ENCODE results near the gene TBCK. TPM values are rescaled to one million over a fixed set of nuclear protein-coding genes. Genes with fewer than 3 reads are reported as not detected.

Gene TBCK
- polyA plus RNA-seq, 1 donor (not counting 4 experiments of a cell fraction or from before 2014, with no cell fraction given): 19.3 TPM

- H3K9me3 ChIP-seq (ENCODE audit: control insufficient read depth, low read depth, low read length): peaks cover 2% of the 10 kb centered on the region
- no peaks in the 10 kb centered on the region for H3K9me1 ChIP-seq (ENCODE audit: control insufficient read depth, extremely low read depth, insufficient read depth, low read length)
- H3K79me2 ChIP-seq (ENCODE audit: control insufficient read depth, insufficient read depth, low read length): no peaks in the 10 kb centered on the region
- H3K9ac ChIP-seq (ENCODE audit: control insufficient read depth, extremely low read depth, insufficient read depth, low read length): no peak overlapping the region
- H3K27ac ChIP-seq (ENCODE audit: control insufficient read depth, insufficient read depth, low read length): no peak overlapping the region
- dilution Hi-C loops (cut with MboI; ENCODE audit: extremely low pct_ligation_motif_present, low sequenced_read_pairs): no loop called here
- TF ChIP-seq CTCF (optimal IDR thresholded peaks at IDR 0.05 in 1 of 3, IDR thresholded peaks at IDR 0.05 in 1 of 3, conservative IDR thresholded peaks at IDR 0.05 in 1 of 3; ENCODE audit: extremely low read depth in 1 of 3, insufficient read depth in 2 of 3, low read length in 3 of 3) (no peak), EZH2 (IDR thresholded peaks at IDR 0.05; ENCODE audit: low read length) (no peak)
- H3K4me3 ChIP-seq (ENCODE audit: control insufficient read depth in 2 of 3, extremely low read depth in 1 of 3, insufficient read depth in 2 of 3, low read depth in 1 of 3, low read length in 3 of 3): no peak overlapping the region
- H3K27me3 ChIP-seq (ENCODE audit: control insufficient read depth, extremely low read depth, insufficient read depth, low read length): no peaks in the 10 kb centered on the region
- DNase-seq (ENCODE audit: low read depth, low spot score) (no peak), FAIRE-seq (no peak)
- H3K4me2 ChIP-seq (ENCODE audit: control insufficient read depth, extremely low read depth, insufficient read depth, low read depth, low read length): no peak overlapping the region
- no peaks in the 10 kb centered on the region for H3K36me3 ChIP-seq (ENCODE audit: control insufficient read depth in 2 of 2, extremely low read depth in 1 of 2, insufficient read depth in 2 of 2, low read length in 2 of 2)
- H3K4me1 ChIP-seq (ENCODE audit: control insufficient read depth, extremely low read depth, insufficient read depth, low read length): no peaks in the 10 kb centered on the region
- H4K20me1 ChIP-seq (ENCODE audit: control insufficient read depth, extremely low read depth, insufficient read depth, low read length): no peaks in the 10 kb centered on the region
- H2AFZ ChIP-seq (ENCODE audit: control insufficient read depth, low read length): no peak overlapping the region
Measured at GRCh38 chr4:106105697-106106096, 210.3 kb downstream of the TBCK start.

- no peaks in the 10 kb centered on the region for H3K27me3 ChIP-seq (ENCODE audit: control insufficient read depth, extremely low read depth, insufficient read depth, low read length)
- no peak overlapping the region for H2AFZ ChIP-seq (ENCODE audit: control insufficient read depth, low read length)
- no peak overlapping the region for H3K4me3 ChIP-seq (ENCODE audit: control insufficient read depth in 2 of 3, extremely low read depth in 1 of 3, insufficient read depth in 2 of 3, low read depth in 1 of 3, low read length in 3 of 3)
- no peaks in the 10 kb centered on the region for H4K20me1 ChIP-seq (ENCODE audit: control insufficient read depth, extremely low read depth, insufficient read depth, low read length)
- H3K79me2 ChIP-seq (ENCODE audit: control insufficient read depth, insufficient read depth, low read length): no peaks in the 10 kb centered on the region
- H3K9me3 ChIP-seq (ENCODE audit: control insufficient read depth, low read depth, low read length): no peaks in the 10 kb centered on the region
- no peak for TF ChIP-seq CTCF (optimal IDR thresholded peaks at IDR 0.05 in 1 of 3, IDR thresholded peaks at IDR 0.05 in 1 of 3, conservative IDR thresholded peaks at IDR 0.05 in 1 of 3; ENCODE audit: extremely low read depth in 1 of 3, insufficient read depth in 2 of 3, low read length in 3 of 3)
- no peak for TF ChIP-seq EZH2 (IDR thresholded peaks at IDR 0.05; ENCODE audit: low read length)
- no peak overlapping the region for H3K27ac ChIP-seq (ENCODE audit: control insufficient read depth, insufficient read depth, low read length)
- H3K4me1 ChIP-seq (ENCODE audit: control insufficient read depth, extremely low read depth, insufficient read depth, low read length): no peaks in the 10 kb centered on the region
- no peak overlapping the region for H3K4me2 ChIP-seq (ENCODE audit: control insufficient read depth, extremely low read depth, insufficient read depth, low read depth, low read length)
- dilution Hi-C loops (cut with MboI; ENCODE audit: extremely low pct_ligation_motif_present, low sequenced_read_pairs): no loop called here
- no peaks in the 10 kb centered on the region for H3K9me1 ChIP-seq (ENCODE audit: control insufficient read depth, extremely low read depth, insufficient read depth, low read length)
- H3K9ac ChIP-seq (ENCODE audit: control insufficient read depth, extremely low read depth, insufficient read depth, low read length): no peak overlapping the region
- no peaks in the 10 kb centered on the region for H3K36me3 ChIP-seq (ENCODE audit: control insufficient read depth in 2 of 2, extremely low read depth in 1 of 2, insufficient read depth in 2 of 2, low read length in 2 of 2)
- DNase-seq (ENCODE audit: low read depth, low spot score): no peak
- no peak for FAIRE-seq
Measured at GRCh38 chr4:106104276-106104675, 211.7 kb downstream of the TBCK start.
